K562 (cell line): ENCODE data around the gene RACK1. TPM values are rescaled to one million over a fixed set of nuclear protein-coding genes. Genes with fewer than 3 reads are reported as not detected.

Source experiments
- ARNT ChIP-seq, 2 experiments: fragments of 450-650 bp; IDR thresholded peaks; 2 replicates each; pipeline ENCODE4 v1.6.1; 2016; ENCODE audit warnings: mild to moderate bottlenecking in 1 of 2
- NFXL1 ChIP-seq: fragments of 450-650 bp; formaldehyde crosslinking; IDR thresholded peaks from 2 replicates; pipeline ENCODE4 v1.4.0; 2021; ENCODE audit warnings: mild to moderate bottlenecking
- POLR2H ChIP-seq: IDR thresholded peaks from 2 replicates; pipeline ENCODE4 v1.6.1; 2016; ENCODE audit warnings: missing genetic modification characterization, low read depth, mild to moderate bottlenecking, control low read depth, missing compliant biosample characterization, moderate library complexity
- RCOR1 ChIP-seq, 2 experiments: IDR thresholded peaks; 2 replicates each; pipeline ENCODE4 v1.6.1; 2012; ENCODE audit warnings: low read depth in 2 of 2, low read length in 2 of 2, borderline replicate concordance in 1 of 2, improper control_type of control experiment in 1 of 2
- ZNF444 ChIP-seq: fragments of 250-450 bp; sonication (Bioruptor Pico); IDR thresholded peaks from 2 replicates; pipeline ENCODE4 v1.4.0; 2020; ENCODE audit warnings: mild to moderate bottlenecking, moderate library complexity
- ZNF589 ChIP-seq: fragments of 200-800 bp; sonication (Bioruptor generic); IDR thresholded peaks from 2 replicates; pipeline ENCODE4 v1.6.1; 2016; ENCODE audit warnings: low read depth, missing genetic modification characterization, missing compliant biosample characterization
- polyA plus RNA-seq, 8 experiments: library from polyadenylated mRNA; depleted of rRNA in 4 of 8; stranded (reverse) in 5 of 8; unstranded in 3 of 8; fragments of >200 nt; fragmentation: Nextera tagmentation in 2 of 8; fragmentation: Illumina TruSeq in 1 of 8; extraction: Ambion mirVana in 2 of 8; extraction: Trizol in 1 of 8; gene quantifications; 2 replicates each; pipeline versions ENCODE4 v1.2.1 to v1.2.3, GENCODE V29; 2011 to 2014; ENCODE audit warnings: inconsistent platforms in 1 of 8, missing spikeins in 1 of 8
- total RNA-seq, 7 experiments: library from RNA; depleted of rRNA in 6 of 7; stranded (reverse); fragments of >200 nt in 6 of 7; fragmentation: Illumina TruSeq in 2 of 7; extraction: Trizol in 2 of 7; gene quantifications; 2 replicates each; pipeline versions ENCODE4 v1.2.1 to v1.2.3, GENCODE V29; 2011 to 2021; ENCODE audit warnings: low replicate concordance in 1 of 7
- TF ChIP-seq, protein P1 (sequence below): fragments of 200-800 bp; sonication (Bioruptor generic); IDR thresholded peaks from 2 replicates; pipeline ENCODE4 v1.6.1; 2017; ENCODE audit warnings: missing genetic modification characterization, missing compliant biosample characterization
- TF ChIP-seq, protein P2 (sequence below), 2 experiments: fragments of 450-650 bp; formaldehyde crosslinking in 1 of 2; IDR thresholded peaks; 2 replicates each; pipeline versions ENCODE4 v1.4.0 to v1.6.1; 2014 to 2020; ENCODE audit warnings: mild to moderate bottlenecking in 2 of 2, borderline replicate concordance in 1 of 2, low read depth in 1 of 2
- TF ChIP-seq, protein P3 (sequence below): fragments of 450-650 bp; conservative IDR thresholded peaks from 2 replicates; pipeline ENCODE4 v1.6.1; 2016; ENCODE audit warnings: missing genetic modification characterization, low read depth, mild to moderate bottlenecking, control low read depth, missing compliant biosample characterization
- TF ChIP-seq, protein P4 (sequence below): fragments of 450-650 bp; IDR thresholded peaks from 2 replicates; pipeline ENCODE4 v1.6.1; 2017; ENCODE audit warnings: antibody characterized with exemption, mild to moderate bottlenecking

The RACK1 gene
- total and polyA plus RNA-seq, 9 of the 15 experiments (the other 6 are each of a cell fraction or from before 2014, with no cell fraction given): 2,303 to 5,311 (median 3,833) TPM

DNA sequence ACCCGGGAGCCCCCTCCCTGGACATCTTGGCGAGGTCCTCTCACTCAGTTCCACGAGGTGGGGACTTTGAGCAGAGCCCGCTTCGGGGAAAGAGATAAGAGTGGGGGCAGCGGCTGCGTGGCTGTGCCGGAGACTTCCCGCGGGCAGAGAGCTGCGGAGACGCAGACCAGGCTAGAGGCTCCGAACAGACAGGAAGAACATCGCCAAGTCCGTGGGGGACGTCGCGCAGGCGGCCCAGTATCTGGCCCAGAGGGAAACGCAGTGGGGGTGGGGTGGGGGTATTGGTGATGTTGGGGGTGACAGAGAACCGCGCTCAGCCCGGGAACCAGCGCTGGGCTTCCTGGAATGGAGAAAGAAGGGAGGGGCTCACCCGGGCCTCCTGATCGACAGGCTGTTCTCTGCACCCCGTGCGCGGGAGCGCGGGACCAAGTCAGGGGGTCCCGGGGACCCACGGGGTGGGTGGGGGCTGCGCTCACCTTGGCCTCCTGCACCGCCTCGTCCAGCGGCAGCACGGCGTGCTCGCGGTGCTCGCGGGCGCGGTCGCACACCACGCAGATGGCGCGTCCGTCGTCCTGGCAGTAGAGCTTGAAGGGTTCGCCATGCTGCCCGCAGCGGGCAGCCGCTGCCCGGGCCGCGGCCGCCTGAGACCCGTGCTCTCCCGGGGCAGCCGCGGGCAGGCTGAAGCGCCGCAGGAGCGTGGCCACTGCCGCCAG, 39.4 kb downstream of the RACK1 start (continued):
- TF ChIP-seq, protein P1, sequence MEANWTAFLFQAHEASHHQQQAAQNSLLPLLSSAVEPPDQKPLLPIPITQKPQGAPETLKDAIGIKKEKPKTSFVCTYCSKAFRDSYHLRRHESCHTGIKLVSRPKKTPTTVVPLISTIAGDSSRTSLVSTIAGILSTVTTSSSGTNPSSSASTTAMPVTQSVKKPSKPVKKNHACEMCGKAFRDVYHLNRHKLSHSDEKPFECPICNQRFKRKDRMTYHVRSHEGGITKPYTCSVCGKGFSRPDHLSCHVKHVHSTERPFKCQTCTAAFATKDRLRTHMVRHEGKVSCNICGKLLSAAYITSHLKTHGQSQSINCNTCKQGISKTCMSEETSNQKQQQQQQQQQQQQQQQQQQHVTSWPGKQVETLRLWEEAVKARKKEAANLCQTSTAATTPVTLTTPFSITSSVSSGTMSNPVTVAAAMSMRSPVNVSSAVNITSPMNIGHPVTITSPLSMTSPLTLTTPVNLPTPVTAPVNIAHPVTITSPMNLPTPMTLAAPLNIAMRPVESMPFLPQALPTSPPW (CRISPR knock-in tag): peak; percentile 66
- TF ChIP-seq, protein P2, sequence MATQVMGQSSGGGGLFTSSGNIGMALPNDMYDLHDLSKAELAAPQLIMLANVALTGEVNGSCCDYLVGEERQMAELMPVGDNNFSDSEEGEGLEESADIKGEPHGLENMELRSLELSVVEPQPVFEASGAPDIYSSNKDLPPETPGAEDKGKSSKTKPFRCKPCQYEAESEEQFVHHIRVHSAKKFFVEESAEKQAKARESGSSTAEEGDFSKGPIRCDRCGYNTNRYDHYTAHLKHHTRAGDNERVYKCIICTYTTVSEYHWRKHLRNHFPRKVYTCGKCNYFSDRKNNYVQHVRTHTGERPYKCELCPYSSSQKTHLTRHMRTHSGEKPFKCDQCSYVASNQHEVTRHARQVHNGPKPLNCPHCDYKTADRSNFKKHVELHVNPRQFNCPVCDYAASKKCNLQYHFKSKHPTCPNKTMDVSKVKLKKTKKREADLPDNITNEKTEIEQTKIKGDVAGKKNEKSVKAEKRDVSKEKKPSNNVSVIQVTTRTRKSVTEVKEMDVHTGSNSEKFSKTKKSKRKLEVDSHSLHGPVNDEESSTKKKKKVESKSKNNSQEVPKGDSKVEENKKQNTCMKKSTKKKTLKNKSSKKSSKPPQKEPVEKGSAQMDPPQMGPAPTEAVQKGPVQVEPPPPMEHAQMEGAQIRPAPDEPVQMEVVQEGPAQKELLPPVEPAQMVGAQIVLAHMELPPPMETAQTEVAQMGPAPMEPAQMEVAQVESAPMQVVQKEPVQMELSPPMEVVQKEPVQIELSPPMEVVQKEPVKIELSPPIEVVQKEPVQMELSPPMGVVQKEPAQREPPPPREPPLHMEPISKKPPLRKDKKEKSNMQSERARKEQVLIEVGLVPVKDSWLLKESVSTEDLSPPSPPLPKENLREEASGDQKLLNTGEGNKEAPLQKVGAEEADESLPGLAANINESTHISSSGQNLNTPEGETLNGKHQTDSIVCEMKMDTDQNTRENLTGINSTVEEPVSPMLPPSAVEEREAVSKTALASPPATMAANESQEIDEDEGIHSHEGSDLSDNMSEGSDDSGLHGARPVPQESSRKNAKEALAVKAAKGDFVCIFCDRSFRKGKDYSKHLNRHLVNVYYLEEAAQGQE (IDR thresholded peaks at IDR 0.05; ENCODE audit: borderline replicate concordance): peak; percentile 23; the same call in 1 of the 2 replicates
- TF ChIP-seq, protein P2 (CRISPR knock-in tag; IDR thresholded peaks at IDR 0.05; ENCODE audit: low read depth): no peak
- TF ChIP-seq POLR2H: no peak
- no peak for TF ChIP-seq NFXL1 (CRISPR knock-in tag)
- no peak for TF ChIP-seq ARNT (IDR thresholded peaks at IDR 0.05)
- TF ChIP-seq, protein P3, sequence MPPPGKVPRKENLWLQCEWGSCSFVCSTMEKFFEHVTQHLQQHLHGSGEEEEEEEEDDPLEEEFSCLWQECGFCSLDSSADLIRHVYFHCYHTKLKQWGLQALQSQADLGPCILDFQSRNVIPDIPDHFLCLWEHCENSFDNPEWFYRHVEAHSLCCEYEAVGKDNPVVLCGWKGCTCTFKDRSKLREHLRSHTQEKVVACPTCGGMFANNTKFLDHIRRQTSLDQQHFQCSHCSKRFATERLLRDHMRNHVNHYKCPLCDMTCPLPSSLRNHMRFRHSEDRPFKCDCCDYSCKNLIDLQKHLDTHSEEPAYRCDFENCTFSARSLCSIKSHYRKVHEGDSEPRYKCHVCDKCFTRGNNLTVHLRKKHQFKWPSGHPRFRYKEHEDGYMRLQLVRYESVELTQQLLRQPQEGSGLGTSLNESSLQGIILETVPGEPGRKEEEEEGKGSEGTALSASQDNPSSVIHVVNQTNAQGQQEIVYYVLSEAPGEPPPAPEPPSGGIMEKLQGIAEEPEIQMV (tag): no peak
- no peak for TF ChIP-seq ZNF444 (CRISPR knock-in tag)
- TF ChIP-seq, protein P4, sequence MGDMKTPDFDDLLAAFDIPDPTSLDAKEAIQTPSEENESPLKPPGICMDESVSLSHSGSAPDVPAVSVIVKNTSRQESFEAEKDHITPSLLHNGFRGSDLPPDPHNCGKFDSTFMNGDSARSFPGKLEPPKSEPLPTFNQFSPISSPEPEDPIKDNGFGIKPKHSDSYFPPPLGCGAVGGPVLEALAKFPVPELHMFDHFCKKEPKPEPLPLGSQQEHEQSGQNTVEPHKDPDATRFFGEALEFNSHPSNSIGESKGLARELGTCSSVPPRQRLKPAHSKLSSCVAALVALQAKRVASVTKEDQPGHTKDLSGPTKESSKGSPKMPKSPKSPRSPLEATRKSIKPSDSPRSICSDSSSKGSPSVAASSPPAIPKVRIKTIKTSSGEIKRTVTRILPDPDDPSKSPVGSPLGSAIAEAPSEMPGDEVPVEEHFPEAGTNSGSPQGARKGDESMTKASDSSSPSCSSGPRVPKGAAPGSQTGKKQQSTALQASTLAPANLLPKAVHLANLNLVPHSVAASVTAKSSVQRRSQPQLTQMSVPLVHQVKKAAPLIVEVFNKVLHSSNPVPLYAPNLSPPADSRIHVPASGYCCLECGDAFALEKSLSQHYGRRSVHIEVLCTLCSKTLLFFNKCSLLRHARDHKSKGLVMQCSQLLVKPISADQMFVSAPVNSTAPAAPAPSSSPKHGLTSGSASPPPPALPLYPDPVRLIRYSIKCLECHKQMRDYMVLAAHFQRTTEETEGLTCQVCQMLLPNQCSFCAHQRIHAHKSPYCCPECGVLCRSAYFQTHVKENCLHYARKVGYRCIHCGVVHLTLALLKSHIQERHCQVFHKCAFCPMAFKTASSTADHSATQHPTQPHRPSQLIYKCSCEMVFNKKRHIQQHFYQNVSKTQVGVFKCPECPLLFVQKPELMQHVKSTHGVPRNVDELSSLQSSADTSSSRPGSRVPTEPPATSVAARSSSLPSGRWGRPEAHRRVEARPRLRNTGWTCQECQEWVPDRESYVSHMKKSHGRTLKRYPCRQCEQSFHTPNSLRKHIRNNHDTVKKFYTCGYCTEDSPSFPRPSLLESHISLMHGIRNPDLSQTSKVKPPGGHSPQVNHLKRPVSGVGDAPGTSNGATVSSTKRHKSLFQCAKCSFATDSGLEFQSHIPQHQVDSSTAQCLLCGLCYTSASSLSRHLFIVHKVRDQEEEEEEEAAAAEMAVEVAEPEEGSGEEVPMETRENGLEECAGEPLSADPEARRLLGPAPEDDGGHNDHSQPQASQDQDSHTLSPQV: no peak; the same call in 1 of the 2 replicates
- TF ChIP-seq RCOR1 (IDR thresholded peaks at IDR 0.05; ENCODE audit: borderline replicate concordance in 1 of 2, low read depth in 2 of 2, low read length in 2 of 2): peak in 1 of 2 experiments; percentile 59; a peak in 1 of 4 replicates
- no peak for TF ChIP-seq ZNF589 (CRISPR knock-in tag)
